LNCAP (cell line): ENCODE data around the gene CXCL3.

ENCODE experiments used
- CTCF ChIP-seq: fragments of 450-650 bp; IDR thresholded peaks from 2 replicates; pipeline ENCODE4 v1.5.1; 2017; ENCODE audit warnings: mild to moderate bottlenecking

Gene CXCL3

GRCh38 chr4:74058048-74058651 lies 19.7 kb upstream of the CXCL3 start:
- TF ChIP-seq CTCF, result no peak

- TF ChIP-seq CTCF, result no peak
Measured at GRCh38 chr4:74057588-74057987, 19.1 kb upstream of the CXCL3 start.

- TF ChIP-seq CTCF, result no peak
Measured at GRCh38 chr4:74056858-74057562, 18.5 kb upstream of the CXCL3 start.

- no peak for TF ChIP-seq CTCF
Measured at GRCh38 chr4:74056114-74056857, 17.8 kb upstream of the CXCL3 start.

GRCh38 chr4:74055498-74055897 lies 17.0 kb upstream of the CXCL3 start:
- no peak for TF ChIP-seq CTCF

GRCh38 chr4:74055096-74055495 lies 16.6 kb upstream of the CXCL3 start:
- TF ChIP-seq CTCF, result no peak

- TF ChIP-seq CTCF, result no peak
Measured at GRCh38 chr4:74054483-74055047, 16.1 kb upstream of the CXCL3 start.
